K562 (cell line): Measurements from ENCODE around the gene HMCN1. TPM values are rescaled to one million over a fixed set of nuclear protein-coding genes. Genes with fewer than 3 reads are reported as not detected.

ENCODE experiments used
- ATAC-seq: fragments of 200-7000 bp; cut with Tn5 transposase; 3 replicates; pipeline ENCODE4 v1.9.1; 2020; ENCODE audit warnings: moderate library complexity
- BruUV-seq: library from RNA; stranded (reverse); fragments of 400-500 nt; replicated peaks from 2 replicates; lab custom pipeline; 2021; lab: Mats Ljungman, UMichigan
- CTCF ChIA-PET: fragments of 300-600 bp; formaldehyde crosslinking; extraction: SDS; loops from one replicate; lab custom pipeline; 2021; ENCODE audit warnings: low intra/inter-chr PET ratio; lab: Yijun Ruan, JAX
- POLR2A ChIA-PET: fragments of 300-600, 350-650 bp; sonication (Branson Sonifier 250); formaldehyde crosslinking; extraction: SDS; loops from one replicate; lab custom pipeline; 2021; ENCODE audit warnings: antibody characterized with exemption, inconsistent platforms; lab: Yijun Ruan, JAX
- DNase-seq, 4 experiments: peaks; one replicate each; pipeline versions ENCODE4 v3.0.0 to v3.0.0-alpha.2; 2011 to 2018; ENCODE audit warnings: low spot score in 3 of 4, mixed read lengths in 3 of 4; ENCODE audit errors: extremely low read depth in 1 of 4
- FAIRE-seq: peaks from 2 replicates; lab custom pipeline; 2011; peaks lifted over from hg19 to GRCh38; lab: Jason Lieb, UNC
- H2AFZ ChIP-seq: 2 replicates; pipeline ENCODE4 v1.6.0; 2011; ENCODE audit warnings: low read depth, low read length, control low read depth, inconsistent platforms
- H3K27ac ChIP-seq: fragments of 200-600 bp; 3 replicates; pipeline ENCODE4 v1.8.0; 2011; ENCODE audit warnings: low read depth, mild to moderate bottlenecking, control low read depth, inconsistent platforms, low read length, moderate library complexity, mixed read lengths; ENCODE audit errors: extremely low read depth
- H3K27me3 ChIP-seq, 2 experiments: fragments of 300-600 bp in 1 of 2; 2 replicates in 1 of 2; 3 replicates in 1 of 2; pipeline versions ENCODE4 v1.6.0 to v1.8.0; 2011; ENCODE audit warnings: inconsistent platforms in 2 of 2, low read length in 2 of 2, mild to moderate bottlenecking in 1 of 2, mixed read lengths in 1 of 2, moderate library complexity in 1 of 2; ENCODE audit not compliant: control insufficient read depth in 2 of 2, insufficient read depth in 2 of 2
- H3K36me3 ChIP-seq: fragments of 300-600 bp; 3 replicates; pipeline ENCODE4 v1.8.0; 2011; ENCODE audit warnings: mild to moderate bottlenecking, low read length, inconsistent platforms; ENCODE audit not compliant: control insufficient read depth, insufficient read depth
- H3K4me1 ChIP-seq, 2 experiments: fragments of 200-600 bp in 1 of 2; replicated peaks in 1 of 2; 2 replicates in 1 of 2; 3 replicates in 1 of 2; pipeline versions ENCODE4 v1.5.1 to v1.8.0; 2011; ENCODE audit warnings: inconsistent platforms in 2 of 2, low read length in 2 of 2, mild to moderate bottlenecking in 1 of 2, mixed read lengths in 1 of 2, moderate library complexity in 1 of 2; ENCODE audit not compliant: control insufficient read depth in 2 of 2, insufficient read depth in 2 of 2
- H3K4me2 ChIP-seq: 2 replicates; pipeline ENCODE4 v1.6.1; 2011; ENCODE audit warnings: low read length, control low read depth, inconsistent platforms, mixed read lengths; ENCODE audit not compliant: insufficient read depth
- H3K4me3 ChIP-seq: fragments of 200-600 bp; sonication (generic), shearing (Covaris generic); 2 replicates; pipeline ENCODE4 v1.5.1; 2016; ENCODE audit warnings: control low read depth, inconsistent platforms
- H3K79me2 ChIP-seq: fragments of 200-600 bp; 3 replicates; pipeline ENCODE4 v1.8.0; 2011; ENCODE audit warnings: low read length, inconsistent platforms; ENCODE audit not compliant: control insufficient read depth, insufficient read depth
- H3K9ac ChIP-seq, 2 experiments: 2 replicates each; pipeline versions ENCODE4 v1.6.0 to v1.6.1; 2011; ENCODE audit warnings: low read depth in 2 of 2, low read length in 2 of 2, control low read depth in 1 of 2, inconsistent platforms in 1 of 2, mild to moderate bottlenecking in 1 of 2, mixed read lengths in 1 of 2; ENCODE audit not compliant: insufficient read depth in 1 of 2
- H3K9me1 ChIP-seq: one replicate; pipeline ENCODE4 v1.6.0; 2011; ENCODE audit warnings: inconsistent platforms, mild to moderate bottlenecking, low read length, moderate library complexity; ENCODE audit not compliant: control insufficient read depth, insufficient read depth
- H3K9me3 ChIP-seq: replicated peaks from 2 replicates; pipeline ENCODE4 v1.5.1; 2011; ENCODE audit warnings: low read depth, low read length, inconsistent platforms; ENCODE audit not compliant: control insufficient read depth, insufficient read depth
- H4K20me1 ChIP-seq: replicated peaks from 2 replicates; pipeline ENCODE4 v1.6.1; 2011; ENCODE audit warnings: low read length, inconsistent platforms, mixed read lengths; ENCODE audit not compliant: control insufficient read depth, insufficient read depth
- ETV5 ChIP-seq: sonication (generic); formaldehyde crosslinking; IDR thresholded peaks from 2 replicates; pipeline ENCODE4 v1.4.0; 2020; ENCODE audit warnings: low read depth, mild to moderate bottlenecking, missing genetic modification reagents
- KLF6 ChIP-seq: fragments of 250-450 bp; sonication (Bioruptor Pico); IDR thresholded peaks from 2 replicates; pipeline ENCODE4 v1.4.0; 2020; ENCODE audit warnings: mild to moderate bottlenecking, moderate library complexity, borderline replicate concordance
- MEF2D ChIP-seq: conservative IDR thresholded peaks from 2 replicates; pipeline ENCODE4 v1.6.1; 2016; ENCODE audit warnings: low read depth, missing genetic modification characterization, missing compliant biosample characterization
- NFE2 ChIP-seq: IDR thresholded peaks from 2 replicates; pipeline ENCODE4 v1.6.1; 2014; ENCODE audit warnings: antibody characterized with exemption, low read depth
- NR4A1 ChIP-seq, 2 experiments: fragments of 250-450 bp in 1 of 2; fragments of 450-650 bp in 1 of 2; sonication (Bioruptor Pico) in 1 of 2; IDR thresholded peaks; 2 replicates each; pipeline versions ENCODE4 v1.4.0 to v1.6.1; 2016 to 2020; ENCODE audit warnings: mild to moderate bottlenecking in 2 of 2, missing compliant biosample characterization in 1 of 2, missing genetic modification characterization in 1 of 2, moderate library complexity in 1 of 2
- NRF1 ChIP-seq, 2 experiments: fragments of 450-650 bp; IDR thresholded peaks in 1 of 2; conservative IDR thresholded peaks in 1 of 2; 2 replicates each; pipeline ENCODE4 v1.6.1; 2014; ENCODE audit warnings: mild to moderate bottlenecking in 2 of 2
- RBM14 ChIP-seq: fragments of 200-400 bp; formaldehyde crosslinking; IDR thresholded peaks from 2 replicates; pipeline ENCODE4 v1.6.1; 2018; ENCODE audit warnings: low read depth, mild to moderate bottlenecking, low read length, moderate library complexity, borderline replicate concordance; ENCODE audit not compliant: insufficient read depth
- RFX1 ChIP-seq: fragments of 450-650 bp; IDR thresholded peaks from 2 replicates; pipeline ENCODE4 v1.6.1; 2016; ENCODE audit warnings: mild to moderate bottlenecking, moderate library complexity
- TAL1 ChIP-seq: fragments of 450-650 bp; IDR thresholded peaks from 2 replicates; pipeline ENCODE4 v1.6.1; 2016; ENCODE audit warnings: mild to moderate bottlenecking
- ZC3H11A ChIP-seq: IDR thresholded peaks from 2 replicates; pipeline ENCODE4 v1.6.1; 2012; ENCODE audit warnings: low read depth, low read length, improper control_type of control experiment
- ZNF197 ChIP-seq: fragments of 200-800 bp; sonication (Bioruptor generic); IDR thresholded peaks from 2 replicates; pipeline ENCODE4 v1.6.1; 2016; ENCODE audit warnings: low read depth, missing genetic modification characterization, missing compliant biosample characterization
- ZNF239 ChIP-seq: fragments of 250-450 bp; sonication (Bioruptor Pico); IDR thresholded peaks from 2 replicates; pipeline ENCODE4 v1.4.0; 2020; ENCODE audit warnings: mild to moderate bottlenecking
- WGBS: fragments of 100-300 bp; shearing (Covaris generic); methylation state at CpG from one replicate; pipeline ENCODE4 v1.1.6; 2016; ENCODE audit warnings: low coverage, mixed read lengths; ENCODE audit not compliant: insufficient coverage; ENCODE audit errors: missing lambda C conversion rate; 5-methylcytosine and 5-hydroxymethylcytosine counted together
- in situ Hi-C: fragments of 300-500 bp; cut with MboI; formaldehyde crosslinking; loops from 4 replicates; pipeline ENCODE4 v1.15.0; 2018; ENCODE audit warnings: inconsistent platforms, mixed read lengths
- intact Hi-C: fragments of 100-400 bp; cut with micrococcal nuclease; formaldehyde crosslinking; loops from 2 replicates; pipeline ENCODE4 v1.14.2; 2022
- polyA plus RNA-seq, 8 experiments: library from polyadenylated mRNA; depleted of rRNA in 4 of 8; stranded (reverse) in 5 of 8; unstranded in 3 of 8; fragments of >200 nt; fragmentation: Nextera tagmentation in 2 of 8; fragmentation: Illumina TruSeq in 1 of 8; extraction: Ambion mirVana in 2 of 8; extraction: Trizol in 1 of 8; gene quantifications; 2 replicates each; pipeline versions ENCODE4 v1.2.1 to v1.2.3, GENCODE V29; 2011 to 2014; ENCODE audit warnings: inconsistent platforms in 1 of 8, missing spikeins in 1 of 8
- total RNA-seq, 7 experiments: library from RNA; depleted of rRNA in 6 of 7; stranded (reverse); fragments of >200 nt in 6 of 7; fragmentation: Illumina TruSeq in 2 of 7; extraction: Trizol in 2 of 7; gene quantifications; 2 replicates each; pipeline versions ENCODE4 v1.2.1 to v1.2.3, GENCODE V29; 2011 to 2021; ENCODE audit warnings: low replicate concordance in 1 of 7
- TF ChIP-seq, protein P1 (sequence below): fragments of 450-650 bp; IDR thresholded peaks from 2 replicates; pipeline ENCODE4 v1.6.1; 2016
- TF ChIP-seq, protein P2 (sequence below): fragments of 450-650 bp; IDR thresholded peaks from 2 replicates; pipeline ENCODE4 v1.6.1; 2017; ENCODE audit warnings: antibody characterized with exemption
- TF ChIP-seq, protein P3 (sequence below): sonication (generic); formaldehyde crosslinking; IDR thresholded peaks from 2 replicates; pipeline ENCODE4 v1.9.0; 2022; ENCODE audit warnings: mild to moderate bottlenecking, missing genetic modification reagents

The HMCN1 gene
- total and polyA plus RNA-seq, 9 of the 15 experiments (the other 6 are each of a cell fraction or from before 2014, with no cell fraction given): 0.07 to 0.36 (median 0.21) TPM

DNA sequence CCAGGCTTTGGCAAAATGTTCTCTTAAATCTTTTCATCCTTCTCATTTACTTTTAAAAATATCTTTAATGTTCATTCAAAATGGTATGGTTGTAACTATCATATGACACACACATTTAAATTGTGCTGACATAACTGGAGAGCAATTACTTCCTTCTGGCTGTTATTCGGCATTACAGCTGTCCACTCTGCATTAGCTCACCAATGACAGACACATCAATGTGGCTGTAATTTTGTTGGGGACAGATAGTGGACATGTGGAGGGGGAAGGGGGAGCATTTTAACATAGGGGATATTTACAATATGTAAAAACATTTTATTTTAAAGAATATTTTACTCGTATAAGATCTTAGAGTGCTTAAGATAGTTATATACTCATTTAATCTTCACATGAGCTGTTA lies 319.8 kb downstream of the HMCN1 start (continued):
- TF ChIP-seq, protein P1, sequence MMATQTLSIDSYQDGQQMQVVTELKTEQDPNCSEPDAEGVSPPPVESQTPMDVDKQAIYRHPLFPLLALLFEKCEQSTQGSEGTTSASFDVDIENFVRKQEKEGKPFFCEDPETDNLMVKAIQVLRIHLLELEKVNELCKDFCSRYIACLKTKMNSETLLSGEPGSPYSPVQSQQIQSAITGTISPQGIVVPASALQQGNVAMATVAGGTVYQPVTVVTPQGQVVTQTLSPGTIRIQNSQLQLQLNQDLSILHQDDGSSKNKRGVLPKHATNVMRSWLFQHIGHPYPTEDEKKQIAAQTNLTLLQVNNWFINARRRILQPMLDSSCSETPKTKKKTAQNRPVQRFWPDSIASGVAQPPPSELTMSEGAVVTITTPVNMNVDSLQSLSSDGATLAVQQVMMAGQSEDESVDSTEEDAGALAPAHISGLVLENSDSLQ: peak; percentile 75
- TF ChIP-seq ZC3H11A (no peak), NFE2 (peak; percentile 17; the same call in 1 of the 2 replicates), TAL1 (peak; percentile 13; the same call in 1 of the 2 replicates), NRF1 (conservative IDR thresholded peaks at IDR 0.05 in 1 of 2, IDR thresholded peaks at IDR 0.05 in 1 of 2) (no peak)
- TF ChIP-seq, protein P2, sequence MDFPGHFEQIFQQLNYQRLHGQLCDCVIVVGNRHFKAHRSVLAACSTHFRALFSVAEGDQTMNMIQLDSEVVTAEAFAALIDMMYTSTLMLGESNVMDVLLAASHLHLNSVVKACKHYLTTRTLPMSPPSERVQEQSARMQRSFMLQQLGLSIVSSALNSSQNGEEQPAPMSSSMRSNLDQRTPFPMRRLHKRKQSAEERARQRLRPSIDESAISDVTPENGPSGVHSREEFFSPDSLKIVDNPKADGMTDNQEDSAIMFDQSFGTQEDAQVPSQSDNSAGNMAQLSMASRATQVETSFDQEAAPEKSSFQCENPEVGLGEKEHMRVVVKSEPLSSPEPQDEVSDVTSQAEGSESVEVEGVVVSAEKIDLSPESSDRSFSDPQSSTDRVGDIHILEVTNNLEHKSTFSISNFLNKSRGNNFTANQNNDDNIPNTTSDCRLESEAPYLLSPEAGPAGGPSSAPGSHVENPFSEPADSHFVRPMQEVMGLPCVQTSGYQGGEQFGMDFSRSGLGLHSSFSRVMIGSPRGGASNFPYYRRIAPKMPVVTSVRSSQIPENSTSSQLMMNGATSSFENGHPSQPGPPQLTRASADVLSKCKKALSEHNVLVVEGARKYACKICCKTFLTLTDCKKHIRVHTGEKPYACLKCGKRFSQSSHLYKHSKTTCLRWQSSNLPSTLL: no peak

DNA sequence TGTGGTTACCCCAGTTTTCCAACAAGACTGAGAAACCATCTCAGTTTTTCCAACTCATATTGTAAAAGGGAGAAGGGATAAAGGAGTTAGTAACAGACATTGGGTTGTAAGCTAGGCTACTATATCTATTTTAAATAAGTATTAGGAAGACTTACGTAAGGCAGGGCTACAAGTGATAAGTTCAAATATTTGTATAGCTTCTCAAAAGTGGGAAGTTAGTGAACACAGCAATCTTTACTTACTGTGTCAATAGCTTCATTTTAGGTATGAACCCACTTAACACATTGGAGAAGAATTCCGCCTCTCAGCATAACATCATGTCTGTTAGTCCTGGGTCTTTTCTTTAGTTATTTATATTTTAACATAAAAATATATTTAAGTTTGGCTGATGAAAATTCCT lies 320.7 kb downstream of the HMCN1 start:
- POLR2A ChIA-PET: interaction anchor here (1.1 to 1.3 kb wide), 3 partner anchors 15 to 33 kb away, joined by 3 to 5 read pairs (median 4); no protein-coding TSS in a partner anchor
- DNase-seq (no peak), FAIRE-seq (no peak), ATAC-seq (no peak)
- Histone ChIP-seq H4K20me1 (no peaks in the 10 kb centered on the region), H2AFZ (peak overlapping the region; percentile 84; the same call in 1 of the 2 replicates), H3K4me1 (peaks cover 0 to 4% of the 10 kb centered on the region in 2 experiments; a peak in 1 of 5 replicates), H3K4me3 (no peak overlapping the region), H3K36me3 (no peaks in the 10 kb centered on the region; the same call in 2 of the 3 replicates), H3K9ac (no peak overlapping the region), H3K9me1 (no peaks in the 10 kb centered on the region), H3K79me2 (no peaks in the 10 kb centered on the region), H3K9me3 (no peaks in the 10 kb centered on the region), H3K27me3 (no peaks in the 10 kb centered on the region), H3K4me2 (no peak overlapping the region), H3K27ac (no peak overlapping the region)
- CTCF ChIA-PET: no interaction called here
- in situ Hi-C loops: no loop called here
- intact Hi-C loops: no loop called here
- no TSS peak for BruUV-seq
- 67% methylated on average over 2 of the region's 2 CpGs for WGBS
- TF ChIP-seq, protein P3, sequence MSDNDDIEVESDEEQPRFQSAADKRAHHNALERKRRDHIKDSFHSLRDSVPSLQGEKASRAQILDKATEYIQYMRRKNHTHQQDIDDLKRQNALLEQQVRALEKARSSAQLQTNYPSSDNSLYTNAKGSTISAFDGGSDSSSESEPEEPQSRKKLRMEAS (CRISPR knock-in tag): no peak
- no peak for TF ChIP-seq RFX1
- TF ChIP-seq NR4A1 (CRISPR knock-in tag; IDR thresholded peaks at IDR 0.05): no peak
- no peak for TF ChIP-seq NR4A1 (tag; IDR thresholded peaks at IDR 0.05)
- no peak for TF ChIP-seq ETV5 (CRISPR knock-in tag)
- TF ChIP-seq ZNF239 (CRISPR knock-in tag): no peak
- no peak for TF ChIP-seq RBM14
- no peak for TF ChIP-seq ZNF197 (CRISPR knock-in tag)
- no peak for TF ChIP-seq KLF6
- no peak for TF ChIP-seq MEF2D (tag)
